Measurements from ENCODE around the gene FAM171A1. TPM values are rescaled to one million over a fixed set of nuclear protein-coding genes. Genes with fewer than 3 reads are reported as not detected.
"Not testable (repeated sequence)": the region's sequence is repeated elsewhere in the genome, so short reads cannot be mapped to it uniquely, and the experiment has no call there.

FAM171A1 gene
- total RNA-seq, 1 experiment from 2014 or later: 19.2 TPM

- intact Hi-C loops (cut with micrococcal nuclease; ENCODE audit: unreplicated experiment): no loop called here
- CTCF ChIA-PET: no interaction called here
- Histone ChIP-seq H3K36me3 (ENCODE audit: control insufficient read depth, insufficient read depth, low read length) (no peaks in the 10 kb centered on the region), H3K4me3 (ENCODE audit: low read depth in 2 of 2, low read length in 2 of 2) (no peak overlapping the region), H3K27ac (ENCODE audit: low read length) (no peak overlapping the region), H3K9me3 (ENCODE audit: control insufficient read depth, insufficient read depth, low read depth, low read length) (no peaks in the 10 kb centered on the region), H3K27me3 (ENCODE audit: control insufficient read depth, insufficient read depth, low read length) (no peaks in the 10 kb centered on the region), H3K4me1 (ENCODE audit: control insufficient read depth, insufficient read depth, low read length) (no peaks in the 10 kb centered on the region)
- in situ Hi-C loops (cut with HindIII; ENCODE audit: low pct_unique_long_range_greater_than_20kb, low sequenced_read_pairs): no loop called here
- no peak for DNase-seq (ENCODE audit: low read depth, low spot score)
- TF ChIP-seq SIN3A (IDR thresholded peaks at IDR 0.05; ENCODE audit: borderline replicate concordance, insufficient read depth, low read depth, low read length) (no peak), POLR2AphosphoS5 (IDR thresholded peaks at IDR 0.05; ENCODE audit: low read depth, low read length) (no peak), CTCF (IDR thresholded peaks at IDR 0.05) (no peak), TCF7L2 (IDR thresholded peaks at IDR 0.05; ENCODE audit: low read depth, low read length) (no peak)
- TF ChIP-seq, protein P1, sequence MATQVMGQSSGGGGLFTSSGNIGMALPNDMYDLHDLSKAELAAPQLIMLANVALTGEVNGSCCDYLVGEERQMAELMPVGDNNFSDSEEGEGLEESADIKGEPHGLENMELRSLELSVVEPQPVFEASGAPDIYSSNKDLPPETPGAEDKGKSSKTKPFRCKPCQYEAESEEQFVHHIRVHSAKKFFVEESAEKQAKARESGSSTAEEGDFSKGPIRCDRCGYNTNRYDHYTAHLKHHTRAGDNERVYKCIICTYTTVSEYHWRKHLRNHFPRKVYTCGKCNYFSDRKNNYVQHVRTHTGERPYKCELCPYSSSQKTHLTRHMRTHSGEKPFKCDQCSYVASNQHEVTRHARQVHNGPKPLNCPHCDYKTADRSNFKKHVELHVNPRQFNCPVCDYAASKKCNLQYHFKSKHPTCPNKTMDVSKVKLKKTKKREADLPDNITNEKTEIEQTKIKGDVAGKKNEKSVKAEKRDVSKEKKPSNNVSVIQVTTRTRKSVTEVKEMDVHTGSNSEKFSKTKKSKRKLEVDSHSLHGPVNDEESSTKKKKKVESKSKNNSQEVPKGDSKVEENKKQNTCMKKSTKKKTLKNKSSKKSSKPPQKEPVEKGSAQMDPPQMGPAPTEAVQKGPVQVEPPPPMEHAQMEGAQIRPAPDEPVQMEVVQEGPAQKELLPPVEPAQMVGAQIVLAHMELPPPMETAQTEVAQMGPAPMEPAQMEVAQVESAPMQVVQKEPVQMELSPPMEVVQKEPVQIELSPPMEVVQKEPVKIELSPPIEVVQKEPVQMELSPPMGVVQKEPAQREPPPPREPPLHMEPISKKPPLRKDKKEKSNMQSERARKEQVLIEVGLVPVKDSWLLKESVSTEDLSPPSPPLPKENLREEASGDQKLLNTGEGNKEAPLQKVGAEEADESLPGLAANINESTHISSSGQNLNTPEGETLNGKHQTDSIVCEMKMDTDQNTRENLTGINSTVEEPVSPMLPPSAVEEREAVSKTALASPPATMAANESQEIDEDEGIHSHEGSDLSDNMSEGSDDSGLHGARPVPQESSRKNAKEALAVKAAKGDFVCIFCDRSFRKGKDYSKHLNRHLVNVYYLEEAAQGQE (IDR thresholded peaks at IDR 0.05; ENCODE audit: insufficient read depth in 1 of 2, low read depth in 2 of 2, low read length in 1 of 2): no peak
- no TSS peak for BruUV-seq (replicated peaks)
- POLR2A ChIA-PET: no interaction called here
- no peak for ATAC-seq
Measured at GRCh38 chr10:15405319-15405718, 34.2 kb upstream of the FAM171A1 start.

GRCh38 chr10:15401382-15401781, 30.3 kb upstream of the FAM171A1 start:
- ATAC-seq (no peak), DNase-seq (ENCODE audit: low read depth, low spot score) (no peak)
- in situ Hi-C loops (cut with HindIII; ENCODE audit: low pct_unique_long_range_greater_than_20kb, low sequenced_read_pairs) (no loop called here), intact Hi-C loops (cut with micrococcal nuclease; ENCODE audit: unreplicated experiment) (no loop called here)
- Histone ChIP-seq H3K36me3 (ENCODE audit: control insufficient read depth, insufficient read depth, low read length) (no peaks in the 10 kb centered on the region), H3K27me3 (ENCODE audit: control insufficient read depth, insufficient read depth, low read length) (no peaks in the 10 kb centered on the region), H3K4me3 (ENCODE audit: low read depth in 2 of 2, low read length in 2 of 2) (no peak overlapping the region), H3K27ac (ENCODE audit: low read length) (no peak overlapping the region), H3K4me1 (ENCODE audit: control insufficient read depth, insufficient read depth, low read length) (no peaks in the 10 kb centered on the region), H3K9me3 (ENCODE audit: control insufficient read depth, insufficient read depth, low read depth, low read length) (no peaks in the 10 kb centered on the region)
- BruUV-seq (replicated peaks): no TSS peak
- ChIA-PET POLR2A (no interaction called here), CTCF (no interaction called here)
- TF ChIP-seq CTCF (IDR thresholded peaks at IDR 0.05) (no peak), TCF7L2 (IDR thresholded peaks at IDR 0.05; ENCODE audit: low read depth, low read length) (no peak), POLR2AphosphoS5 (IDR thresholded peaks at IDR 0.05; ENCODE audit: low read depth, low read length) (no peak), SIN3A (IDR thresholded peaks at IDR 0.05; ENCODE audit: borderline replicate concordance, insufficient read depth, low read depth, low read length) (no peak)
- TF ChIP-seq, protein P1 (IDR thresholded peaks at IDR 0.05; ENCODE audit: insufficient read depth in 1 of 2, low read depth in 2 of 2, low read length in 1 of 2): no peak

DNA sequence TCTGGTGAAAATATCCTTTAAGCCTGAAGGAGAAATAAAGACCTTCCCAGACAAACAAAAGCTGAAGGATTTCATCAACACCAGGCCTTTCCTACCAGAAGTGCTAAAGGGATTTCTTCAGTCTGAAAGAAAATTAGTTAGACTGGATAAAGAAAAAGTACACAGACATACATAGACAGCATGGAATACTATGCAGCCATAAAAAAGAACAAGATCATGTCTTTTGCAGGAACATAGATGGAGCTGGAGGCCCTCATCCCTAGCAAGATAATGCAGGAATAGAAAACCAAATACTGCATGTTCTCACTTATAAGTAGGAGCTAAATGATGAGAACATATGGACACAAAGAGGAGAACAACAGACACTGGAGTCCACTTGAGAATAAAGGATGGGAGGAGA, 29.4 kb upstream of the FAM171A1 start:
- ATAC-seq; CTCF ChIA-PET; H3K4me1 ChIP-seq (ENCODE audit: control insufficient read depth, insufficient read depth, low read length); H3K27me3 ChIP-seq (ENCODE audit: control insufficient read depth, insufficient read depth, low read length); POLR2A ChIA-PET; BruUV-seq (replicated peaks); in situ Hi-C loops (cut with HindIII; ENCODE audit: low pct_unique_long_range_greater_than_20kb, low sequenced_read_pairs); intact Hi-C loops (cut with micrococcal nuclease; ENCODE audit: unreplicated experiment); H3K9me3 ChIP-seq (ENCODE audit: control insufficient read depth, insufficient read depth, low read depth, low read length); H3K36me3 ChIP-seq (ENCODE audit: control insufficient read depth, insufficient read depth, low read length); DNase-seq (ENCODE audit: low read depth, low spot score); H3K27ac ChIP-seq (ENCODE audit: low read length); H3K4me3 ChIP-seq (ENCODE audit: low read depth in 2 of 2, low read length in 2 of 2): not testable (repeated sequence)
